RWPE1 (cell line): ENCODE measurements around the gene STK38.
A peak's percentile ranks its signal among the peaks of the same experiment; 100 is the strongest.

Experiments used
- CTCF ChIA-PET: fragments of 350-600 bp; sonication (Branson Sonifier 250); formaldehyde crosslinking; extraction: SDS; loops from one replicate; lab custom pipeline; 2021; lab: Yijun Ruan, JAX
- POLR2A ChIA-PET: fragments of 400-600 bp; formaldehyde crosslinking; extraction: SDS; loops from one replicate; lab custom pipeline; 2020; ENCODE audit warnings: antibody characterized with exemption; ENCODE audit not compliant: low non-redundant PET; lab: Yijun Ruan, JAX
- DNase-seq: peaks from one replicate; pipeline ENCODE4 v3.0.0; 2012; ENCODE audit warnings: low spot score
- H3K27ac ChIP-seq: fragments of 450-650 bp; 2 replicates; pipeline ENCODE4 v1.5.1; 2017
- CTCF ChIP-seq: fragments of 450-650 bp; conservative IDR thresholded peaks from 2 replicates; pipeline ENCODE4 v1.5.1; 2017; ENCODE audit warnings: low read depth, mild to moderate bottlenecking

STK38 gene

GRCh38 chr6:36545767-36546307 is 1.4 kb downstream of the STK38 start:
- DNase-seq = peak; percentile 5
- no peak for TF ChIP-seq CTCF
- CTCF ChIA-PET = interaction anchor here (0.7 kb wide), 2 partner anchors 16 to 31 kb away, joined by 3 read pairs; no protein-coding TSS in a partner anchor
- POLR2A ChIA-PET = interaction anchor here (0.5 to 0.6 kb wide), 3 partner anchors 28 to 140 kb away, joined by 3 to 4 read pairs (median 3); no protein-coding TSS in a partner anchor
- H3K27ac ChIP-seq = no peak overlapping the region

- ChIA-PET POLR2A (interaction anchor here (0.5 kb wide), 1 partner anchor 54 kb away, joined by 4 read pairs; no protein-coding TSS in a partner anchor), CTCF (interaction anchor here (0.5 to 0.7 kb wide), 3 partner anchors 93 to 254 kb away, joined by 3 to 4 read pairs (median 3); no protein-coding TSS in a partner anchor)
- no peak overlapping the region for H3K27ac ChIP-seq
- DNase-seq = no peak
- no peak for TF ChIP-seq CTCF
Observed at GRCh38 chr6:36544228-36544627, 3.1 kb downstream of the STK38 start.

GRCh38 chr6:36542041-36542440 is 5.2 kb downstream of the STK38 start:
- no peak overlapping the region for H3K27ac ChIP-seq
- ChIA-PET CTCF (interaction anchor here (0.7 kb wide), 1 partner anchor 120 kb away, joined by 5 read pairs; no protein-coding TSS in a partner anchor), POLR2A (no interaction called here)
- no peak for TF ChIP-seq CTCF
- no peak for DNase-seq

GRCh38 chr6:36539814-36540568 is 7.3 kb downstream of the STK38 start:
- POLR2A ChIA-PET = no interaction called here
- no peak overlapping the region for H3K27ac ChIP-seq
- no peak for DNase-seq
- CTCF ChIA-PET = no interaction called here
- no peak for TF ChIP-seq CTCF

- POLR2A ChIA-PET = no interaction called here
- DNase-seq = no peak
- TF ChIP-seq CTCF = no peak
- CTCF ChIA-PET = no interaction called here
- no peak overlapping the region for H3K27ac ChIP-seq
Observed at GRCh38 chr6:36536873-36537547, 10.3 kb downstream of the STK38 start.

GRCh38 chr6:36533321-36533720 is 14.0 kb downstream of the STK38 start:
- ChIA-PET CTCF (no interaction called here), POLR2A (no interaction called here)
- DNase-seq = no peak
- TF ChIP-seq CTCF = no peak
- H3K27ac ChIP-seq = no peak overlapping the region
